ENCODE data around the gene ARRB2. TPM values are rescaled to one million over a fixed set of nuclear protein-coding genes. Genes with fewer than 3 reads are reported as not detected.

Gene ARRB2
- total and polyA plus RNA-seq, 2 of the 13 experiments (the other 11 are each of a cell fraction or from before 2014, with no cell fraction given): 21.5 to 49.2 TPM

DNA sequence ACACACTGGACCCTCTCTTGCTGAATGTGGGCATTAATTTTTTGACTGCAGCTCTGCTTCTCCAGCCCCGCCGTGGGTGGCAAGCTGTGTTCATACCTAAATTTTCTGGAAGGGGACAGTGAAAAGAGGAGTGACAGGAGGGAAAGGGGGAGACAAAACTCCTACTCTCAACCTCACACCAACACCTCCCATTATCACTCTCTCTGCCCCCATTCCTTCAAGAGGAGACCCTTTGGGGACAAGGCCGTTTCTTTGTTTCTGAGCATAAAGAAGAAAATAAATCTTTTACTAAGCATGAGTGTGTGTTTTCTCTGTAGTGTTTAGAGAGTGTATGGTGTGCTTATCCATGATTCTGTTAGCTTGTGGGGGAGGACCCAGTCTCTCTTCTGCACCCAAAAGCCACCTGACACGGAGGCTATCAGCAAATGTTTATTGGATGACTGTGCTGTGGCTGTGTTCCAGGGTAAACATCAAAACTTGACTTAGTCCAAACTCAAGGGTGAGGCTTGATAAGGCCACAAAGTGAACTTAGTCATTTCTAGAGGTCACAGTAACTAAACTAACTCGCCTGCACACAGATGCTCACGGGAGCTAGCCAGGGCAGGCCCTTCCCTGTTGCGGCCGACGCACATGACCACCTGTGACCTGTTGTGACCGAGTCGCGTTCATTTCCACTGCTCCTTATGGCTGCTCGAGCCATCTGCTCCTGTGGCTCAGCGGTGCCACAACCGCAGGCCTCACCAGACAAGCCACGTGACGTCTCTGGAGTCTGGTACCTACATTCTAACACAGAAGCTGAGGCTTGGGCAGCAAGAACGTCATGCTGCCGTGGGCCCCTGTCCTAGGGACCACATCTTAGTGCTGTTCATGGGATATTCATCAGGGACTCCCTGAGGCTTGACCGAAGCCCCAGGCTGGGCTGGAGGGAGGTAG is 11.0 kb downstream of the ARRB2 start (continued):
- no peak for TF ChIP-seq HDAC6 (IDR thresholded peaks at IDR 0.05; ENCODE audit: low read depth, low read length)
- TF ChIP-seq TCF7 (IDR thresholded peaks at IDR 0.05; ENCODE audit: low read depth): no peak
- TF ChIP-seq, protein P1, sequence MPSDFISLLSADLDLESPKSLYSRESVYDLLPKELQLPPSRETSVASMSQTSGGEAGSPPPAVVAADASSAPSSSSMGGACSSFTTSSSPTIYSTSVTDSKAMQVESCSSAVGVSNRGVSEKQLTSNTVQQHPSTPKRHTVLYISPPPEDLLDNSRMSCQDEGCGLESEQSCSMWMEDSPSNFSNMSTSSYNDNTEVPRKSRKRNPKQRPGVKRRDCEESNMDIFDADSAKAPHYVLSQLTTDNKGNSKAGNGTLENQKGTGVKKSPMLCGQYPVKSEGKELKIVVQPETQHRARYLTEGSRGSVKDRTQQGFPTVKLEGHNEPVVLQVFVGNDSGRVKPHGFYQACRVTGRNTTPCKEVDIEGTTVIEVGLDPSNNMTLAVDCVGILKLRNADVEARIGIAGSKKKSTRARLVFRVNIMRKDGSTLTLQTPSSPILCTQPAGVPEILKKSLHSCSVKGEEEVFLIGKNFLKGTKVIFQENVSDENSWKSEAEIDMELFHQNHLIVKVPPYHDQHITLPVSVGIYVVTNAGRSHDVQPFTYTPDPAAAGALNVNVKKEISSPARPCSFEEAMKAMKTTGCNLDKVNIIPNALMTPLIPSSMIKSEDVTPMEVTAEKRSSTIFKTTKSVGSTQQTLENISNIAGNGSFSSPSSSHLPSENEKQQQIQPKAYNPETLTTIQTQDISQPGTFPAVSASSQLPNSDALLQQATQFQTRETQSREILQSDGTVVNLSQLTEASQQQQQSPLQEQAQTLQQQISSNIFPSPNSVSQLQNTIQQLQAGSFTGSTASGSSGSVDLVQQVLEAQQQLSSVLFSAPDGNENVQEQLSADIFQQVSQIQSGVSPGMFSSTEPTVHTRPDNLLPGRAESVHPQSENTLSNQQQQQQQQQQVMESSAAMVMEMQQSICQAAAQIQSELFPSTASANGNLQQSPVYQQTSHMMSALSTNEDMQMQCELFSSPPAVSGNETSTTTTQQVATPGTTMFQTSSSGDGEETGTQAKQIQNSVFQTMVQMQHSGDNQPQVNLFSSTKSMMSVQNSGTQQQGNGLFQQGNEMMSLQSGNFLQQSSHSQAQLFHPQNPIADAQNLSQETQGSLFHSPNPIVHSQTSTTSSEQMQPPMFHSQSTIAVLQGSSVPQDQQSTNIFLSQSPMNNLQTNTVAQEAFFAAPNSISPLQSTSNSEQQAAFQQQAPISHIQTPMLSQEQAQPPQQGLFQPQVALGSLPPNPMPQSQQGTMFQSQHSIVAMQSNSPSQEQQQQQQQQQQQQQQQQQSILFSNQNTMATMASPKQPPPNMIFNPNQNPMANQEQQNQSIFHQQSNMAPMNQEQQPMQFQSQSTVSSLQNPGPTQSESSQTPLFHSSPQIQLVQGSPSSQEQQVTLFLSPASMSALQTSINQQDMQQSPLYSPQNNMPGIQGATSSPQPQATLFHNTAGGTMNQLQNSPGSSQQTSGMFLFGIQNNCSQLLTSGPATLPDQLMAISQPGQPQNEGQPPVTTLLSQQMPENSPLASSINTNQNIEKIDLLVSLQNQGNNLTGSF (CRISPR knock-in tag; IDR thresholded peaks at IDR 0.05): no peak
- TF ChIP-seq, protein P2, sequence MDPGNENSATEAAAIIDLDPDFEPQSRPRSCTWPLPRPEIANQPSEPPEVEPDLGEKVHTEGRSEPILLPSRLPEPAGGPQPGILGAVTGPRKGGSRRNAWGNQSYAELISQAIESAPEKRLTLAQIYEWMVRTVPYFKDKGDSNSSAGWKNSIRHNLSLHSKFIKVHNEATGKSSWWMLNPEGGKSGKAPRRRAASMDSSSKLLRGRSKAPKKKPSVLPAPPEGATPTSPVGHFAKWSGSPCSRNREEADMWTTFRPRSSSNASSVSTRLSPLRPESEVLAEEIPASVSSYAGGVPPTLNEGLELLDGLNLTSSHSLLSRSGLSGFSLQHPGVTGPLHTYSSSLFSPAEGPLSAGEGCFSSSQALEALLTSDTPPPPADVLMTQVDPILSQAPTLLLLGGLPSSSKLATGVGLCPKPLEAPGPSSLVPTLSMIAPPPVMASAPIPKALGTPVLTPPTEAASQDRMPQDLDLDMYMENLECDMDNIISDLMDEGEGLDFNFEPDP (CRISPR knock-in tag; conservative IDR thresholded peaks at IDR 0.05): no peak
- no peak for TF ChIP-seq ZNF724P (CRISPR knock-in tag; IDR thresholded peaks at IDR 0.05; ENCODE audit: borderline replicate concordance)
- TF ChIP-seq PLRG1 (conservative IDR thresholded peaks at IDR 0.05): no peak
- TF ChIP-seq, protein P3, sequence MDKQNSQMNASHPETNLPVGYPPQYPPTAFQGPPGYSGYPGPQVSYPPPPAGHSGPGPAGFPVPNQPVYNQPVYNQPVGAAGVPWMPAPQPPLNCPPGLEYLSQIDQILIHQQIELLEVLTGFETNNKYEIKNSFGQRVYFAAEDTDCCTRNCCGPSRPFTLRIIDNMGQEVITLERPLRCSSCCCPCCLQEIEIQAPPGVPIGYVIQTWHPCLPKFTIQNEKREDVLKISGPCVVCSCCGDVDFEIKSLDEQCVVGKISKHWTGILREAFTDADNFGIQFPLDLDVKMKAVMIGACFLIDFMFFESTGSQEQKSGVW (CRISPR knock-in tag; IDR thresholded peaks at IDR 0.05; ENCODE audit: borderline replicate concordance): no peak
- TF ChIP-seq, protein P4, sequence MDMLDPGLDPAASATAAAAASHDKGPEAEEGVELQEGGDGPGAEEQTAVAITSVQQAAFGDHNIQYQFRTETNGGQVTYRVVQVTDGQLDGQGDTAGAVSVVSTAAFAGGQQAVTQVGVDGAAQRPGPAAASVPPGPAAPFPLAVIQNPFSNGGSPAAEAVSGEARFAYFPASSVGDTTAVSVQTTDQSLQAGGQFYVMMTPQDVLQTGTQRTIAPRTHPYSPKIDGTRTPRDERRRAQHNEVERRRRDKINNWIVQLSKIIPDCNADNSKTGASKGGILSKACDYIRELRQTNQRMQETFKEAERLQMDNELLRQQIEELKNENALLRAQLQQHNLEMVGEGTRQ (IDR thresholded peaks at IDR 0.05; ENCODE audit: low read depth, low read length): peak; percentile 47; the same call in 1 of the 2 replicates
- TF ChIP-seq, protein P4 (CRISPR knock-in tag; IDR thresholded peaks at IDR 0.05; ENCODE audit: borderline replicate concordance): peak; percentile 79; the same call in 1 of the 2 replicates
- TF ChIP-seq, protein P5, sequence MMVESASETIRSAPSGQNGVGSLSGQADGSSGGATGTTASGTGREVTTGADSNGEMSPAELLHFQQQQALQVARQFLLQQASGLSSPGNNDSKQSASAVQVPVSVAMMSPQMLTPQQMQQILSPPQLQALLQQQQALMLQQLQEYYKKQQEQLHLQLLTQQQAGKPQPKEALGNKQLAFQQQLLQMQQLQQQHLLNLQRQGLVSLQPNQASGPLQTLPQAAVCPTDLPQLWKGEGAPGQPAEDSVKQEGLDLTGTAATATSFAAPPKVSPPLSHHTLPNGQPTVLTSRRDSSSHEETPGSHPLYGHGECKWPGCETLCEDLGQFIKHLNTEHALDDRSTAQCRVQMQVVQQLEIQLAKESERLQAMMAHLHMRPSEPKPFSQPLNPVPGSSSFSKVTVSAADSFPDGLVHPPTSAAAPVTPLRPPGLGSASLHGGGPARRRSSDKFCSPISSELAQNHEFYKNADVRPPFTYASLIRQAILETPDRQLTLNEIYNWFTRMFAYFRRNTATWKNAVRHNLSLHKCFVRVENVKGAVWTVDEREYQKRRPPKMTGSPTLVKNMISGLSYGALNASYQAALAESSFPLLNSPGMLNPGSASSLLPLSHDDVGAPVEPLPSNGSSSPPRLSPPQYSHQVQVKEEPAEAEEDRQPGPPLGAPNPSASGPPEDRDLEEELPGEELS (CRISPR knock-in tag; IDR thresholded peaks at IDR 0.05): peak; percentile 94
- TF ChIP-seq ZNF850 (CRISPR knock-in tag; conservative IDR thresholded peaks at IDR 0.05): no peak
- no peak for TF ChIP-seq SUZ12 (IDR thresholded peaks at IDR 0.05; ENCODE audit: low read depth, low read length)
- peak; percentile 89 for TF ChIP-seq NFIC (IDR thresholded peaks at IDR 0.05; ENCODE audit: low read length)
- TF ChIP-seq HCFC1 (IDR thresholded peaks at IDR 0.05; ENCODE audit: low read depth, low read length): no peak
- peak; percentile 45 for TF ChIP-seq ZNF350 (CRISPR knock-in tag; IDR thresholded peaks at IDR 0.05; ENCODE audit: borderline replicate concordance, low read depth)
- TF ChIP-seq ZNF282 (IDR thresholded peaks at IDR 0.05; ENCODE audit: partially characterized antibody): no peak
- no peak for TF ChIP-seq RELA (CRISPR knock-in tag; IDR thresholded peaks at IDR 0.05)

Data from HepG2 (cell line).